HG03045 (cell line): ENCODE measurements around the gene TMEM74B.

ENCODE experiments used
- ATAC-seq: cut with Tn5 transposase; IDR thresholded peaks from one replicate; pipeline ENCODE4 v1.9.1; 2021; ENCODE audit warnings: mild to moderate bottlenecking, moderate library complexity; ENCODE audit not compliant: unreplicated experiment

The TMEM74B gene

GRCh38 chr20:1206366-1207148, 21.8 kb upstream of the TMEM74B start:
- no peak for ATAC-seq

GRCh38 chr20:1205802-1206201, 21.0 kb upstream of the TMEM74B start:
- ATAC-seq, result no peak

GRCh38 chr20:1204576-1204975, 19.8 kb upstream of the TMEM74B start:
- no peak for ATAC-seq

GRCh38 chr20:1204113-1204512, 19.3 kb upstream of the TMEM74B start:
- ATAC-seq, result no peak

GRCh38 chr20:1203630-1204029, 18.8 kb upstream of the TMEM74B start:
- ATAC-seq, result no peak

- ATAC-seq, result no peak
Observed at GRCh38 chr20:1202762-1203504, 18.2 kb upstream of the TMEM74B start, which contains the start of gene C20orf202. C20orf202 (plus strand) TSS chr20:1203454; CDS start chr20:1203586, 132 bp downstream.

GRCh38 chr20:1199964-1200363, 15.2 kb upstream of the TMEM74B start:
- ATAC-seq, result no peak

GRCh38 chr20:1199212-1199873, 14.6 kb upstream of the TMEM74B start:
- no peak for ATAC-seq

- ATAC-seq, result no peak
Observed at GRCh38 chr20:1198751-1199150, 14.0 kb upstream of the TMEM74B start.

GRCh38 chr20:1197801-1198200, 13.0 kb upstream of the TMEM74B start:
- ATAC-seq, result no peak

- ATAC-seq, result no peak
Observed at GRCh38 chr20:1196634-1197033, 11.9 kb upstream of the TMEM74B start.

GRCh38 chr20:1195226-1195625, 10.4 kb upstream of the TMEM74B start:
- ATAC-seq, result no peak

GRCh38 chr20:1191299-1191698, 6.5 kb upstream of the TMEM74B start:
- ATAC-seq, result no peak

- ATAC-seq, result no peak
Observed at GRCh38 chr20:1190847-1191246, 6.1 kb upstream of the TMEM74B start.

GRCh38 chr20:1189827-1190226, 5.0 kb upstream of the TMEM74B start:
- no peak for ATAC-seq

- ATAC-seq, result no peak
Observed at GRCh38 chr20:1188347-1188746, 3.6 kb upstream of the TMEM74B start.

- ATAC-seq, result no peak
Observed at GRCh38 chr20:1187605-1188171, 2.9 kb upstream of the TMEM74B start.

- ATAC-seq, result no peak
Observed at GRCh38 chr20:1186367-1186991, 1.7 kb upstream of the TMEM74B start.

- no peak for ATAC-seq
Observed at GRCh38 chr20:1185790-1186334, 1.1 kb upstream of the TMEM74B start.

- ATAC-seq, result no peak
Observed at GRCh38 chr20:1185316-1185741, 548 bp upstream of the TMEM74B start.

GRCh38 chr20:1184260-1184637, 532 bp downstream of the TMEM74B start:
- ATAC-seq, result no peak
